Measurements from ENCODE around the gene DTNB. TPM values are rescaled to one million over a fixed set of nuclear protein-coding genes. Genes with fewer than 3 reads are reported as not detected.

DTNB gene
- total and polyA plus RNA-seq, 10 of the 15 experiments (the other 5 are each of a cell fraction or from before 2014, with no cell fraction given), result 4.5 to 30.6 (median 11.9) TPM

- TF ChIP-seq, protein P1, sequence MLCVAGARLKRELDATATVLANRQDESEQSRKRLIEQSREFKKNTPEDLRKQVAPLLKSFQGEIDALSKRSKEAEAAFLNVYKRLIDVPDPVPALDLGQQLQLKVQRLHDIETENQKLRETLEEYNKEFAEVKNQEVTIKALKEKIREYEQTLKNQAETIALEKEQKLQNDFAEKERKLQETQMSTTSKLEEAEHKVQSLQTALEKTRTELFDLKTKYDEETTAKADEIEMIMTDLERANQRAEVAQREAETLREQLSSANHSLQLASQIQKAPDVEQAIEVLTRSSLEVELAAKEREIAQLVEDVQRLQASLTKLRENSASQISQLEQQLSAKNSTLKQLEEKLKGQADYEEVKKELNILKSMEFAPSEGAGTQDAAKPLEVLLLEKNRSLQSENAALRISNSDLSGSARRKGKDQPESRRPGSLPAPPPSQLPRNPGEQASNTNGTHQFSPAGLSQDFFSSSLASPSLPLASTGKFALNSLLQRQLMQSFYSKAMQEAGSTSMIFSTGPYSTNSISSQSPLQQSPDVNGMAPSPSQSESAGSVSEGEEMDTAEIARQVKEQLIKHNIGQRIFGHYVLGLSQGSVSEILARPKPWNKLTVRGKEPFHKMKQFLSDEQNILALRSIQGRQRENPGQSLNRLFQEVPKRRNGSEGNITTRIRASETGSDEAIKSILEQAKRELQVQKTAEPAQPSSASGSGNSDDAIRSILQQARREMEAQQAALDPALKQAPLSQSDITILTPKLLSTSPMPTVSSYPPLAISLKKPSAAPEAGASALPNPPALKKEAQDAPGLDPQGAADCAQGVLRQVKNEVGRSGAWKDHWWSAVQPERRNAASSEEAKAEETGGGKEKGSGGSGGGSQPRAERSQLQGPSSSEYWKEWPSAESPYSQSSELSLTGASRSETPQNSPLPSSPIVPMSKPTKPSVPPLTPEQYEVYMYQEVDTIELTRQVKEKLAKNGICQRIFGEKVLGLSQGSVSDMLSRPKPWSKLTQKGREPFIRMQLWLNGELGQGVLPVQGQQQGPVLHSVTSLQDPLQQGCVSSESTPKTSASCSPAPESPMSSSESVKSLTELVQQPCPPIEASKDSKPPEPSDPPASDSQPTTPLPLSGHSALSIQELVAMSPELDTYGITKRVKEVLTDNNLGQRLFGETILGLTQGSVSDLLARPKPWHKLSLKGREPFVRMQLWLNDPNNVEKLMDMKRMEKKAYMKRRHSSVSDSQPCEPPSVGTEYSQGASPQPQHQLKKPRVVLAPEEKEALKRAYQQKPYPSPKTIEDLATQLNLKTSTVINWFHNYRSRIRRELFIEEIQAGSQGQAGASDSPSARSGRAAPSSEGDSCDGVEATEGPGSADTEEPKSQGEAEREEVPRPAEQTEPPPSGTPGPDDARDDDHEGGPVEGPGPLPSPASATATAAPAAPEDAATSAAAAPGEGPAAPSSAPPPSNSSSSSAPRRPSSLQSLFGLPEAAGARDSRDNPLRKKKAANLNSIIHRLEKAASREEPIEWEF (IDR thresholded peaks at IDR 0.05; ENCODE audit: insufficient replicate concordance, low read depth, low read length), result no peak
- TF ChIP-seq, protein P2, sequence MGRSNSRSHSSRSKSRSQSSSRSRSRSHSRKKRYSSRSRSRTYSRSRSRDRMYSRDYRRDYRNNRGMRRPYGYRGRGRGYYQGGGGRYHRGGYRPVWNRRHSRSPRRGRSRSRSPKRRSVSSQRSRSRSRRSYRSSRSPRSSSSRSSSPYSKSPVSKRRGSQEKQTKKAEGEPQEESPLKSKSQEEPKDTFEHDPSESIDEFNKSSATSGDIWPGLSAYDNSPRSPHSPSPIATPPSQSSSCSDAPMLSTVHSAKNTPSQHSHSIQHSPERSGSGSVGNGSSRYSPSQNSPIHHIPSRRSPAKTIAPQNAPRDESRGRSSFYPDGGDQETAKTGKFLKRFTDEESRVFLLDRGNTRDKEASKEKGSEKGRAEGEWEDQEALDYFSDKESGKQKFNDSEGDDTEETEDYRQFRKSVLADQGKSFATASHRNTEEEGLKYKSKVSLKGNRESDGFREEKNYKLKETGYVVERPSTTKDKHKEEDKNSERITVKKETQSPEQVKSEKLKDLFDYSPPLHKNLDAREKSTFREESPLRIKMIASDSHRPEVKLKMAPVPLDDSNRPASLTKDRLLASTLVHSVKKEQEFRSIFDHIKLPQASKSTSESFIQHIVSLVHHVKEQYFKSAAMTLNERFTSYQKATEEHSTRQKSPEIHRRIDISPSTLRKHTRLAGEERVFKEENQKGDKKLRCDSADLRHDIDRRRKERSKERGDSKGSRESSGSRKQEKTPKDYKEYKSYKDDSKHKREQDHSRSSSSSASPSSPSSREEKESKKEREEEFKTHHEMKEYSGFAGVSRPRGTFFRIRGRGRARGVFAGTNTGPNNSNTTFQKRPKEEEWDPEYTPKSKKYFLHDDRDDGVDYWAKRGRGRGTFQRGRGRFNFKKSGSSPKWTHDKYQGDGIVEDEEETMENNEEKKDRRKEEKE (IDR thresholded peaks at IDR 0.05), result no peak
- TF ChIP-seq HSF1 (IDR thresholded peaks at IDR 0.05; ENCODE audit: low read depth, low read length), result no peak
- TF ChIP-seq STAT3 (IDR thresholded peaks at IDR 0.05; ENCODE audit: low read depth, low read length), result no peak
- TF ChIP-seq CHD2 (IDR thresholded peaks at IDR 0.05; ENCODE audit: borderline replicate concordance, low read depth, low read length), result no peak
- no peak for TF ChIP-seq BRCA1 (IDR thresholded peaks at IDR 0.05; ENCODE audit: low read depth, low read length)
- no peak for TF ChIP-seq TCF7 (IDR thresholded peaks at IDR 0.05; ENCODE audit: borderline replicate concordance)
- peak; percentile 97 for TF ChIP-seq POLR2AphosphoS5 (IDR thresholded peaks at IDR 0.05; ENCODE audit: low read length)
- no peak; the same call in 1 of the 2 replicates for TF ChIP-seq FOXM1 (IDR thresholded peaks at IDR 0.05; ENCODE audit: low read depth, low read length)
- TF ChIP-seq, protein P3, sequence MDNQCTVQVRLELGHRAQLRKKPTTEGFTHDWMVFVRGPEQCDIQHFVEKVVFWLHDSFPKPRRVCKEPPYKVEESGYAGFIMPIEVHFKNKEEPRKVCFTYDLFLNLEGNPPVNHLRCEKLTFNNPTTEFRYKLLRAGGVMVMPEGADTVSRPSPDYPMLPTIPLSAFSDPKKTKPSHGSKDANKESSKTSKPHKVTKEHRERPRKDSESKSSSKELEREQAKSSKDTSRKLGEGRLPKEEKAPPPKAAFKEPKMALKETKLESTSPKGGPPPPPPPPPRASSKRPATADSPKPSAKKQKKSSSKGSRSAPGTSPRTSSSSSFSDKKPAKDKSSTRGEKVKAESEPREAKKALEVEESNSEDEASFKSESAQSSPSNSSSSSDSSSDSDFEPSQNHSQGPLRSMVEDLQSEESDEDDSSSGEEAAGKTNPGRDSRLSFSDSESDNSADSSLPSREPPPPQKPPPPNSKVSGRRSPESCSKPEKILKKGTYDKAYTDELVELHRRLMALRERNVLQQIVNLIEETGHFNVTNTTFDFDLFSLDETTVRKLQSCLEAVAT (IDR thresholded peaks at IDR 0.05), result no peak; the same call in 1 of the 2 replicates
- no peak for TF ChIP-seq CREM (IDR thresholded peaks at IDR 0.05; ENCODE audit: low read depth)
- no peak for TF ChIP-seq IRF3 (IDR thresholded peaks at IDR 0.05)
- TF ChIP-seq SRF (IDR thresholded peaks at IDR 0.05; ENCODE audit: low read depth in 2 of 2, low read length in 2 of 2), result no peak
- no peak for TF ChIP-seq JUNB (IDR thresholded peaks at IDR 0.05)
- TF ChIP-seq POLR2A (IDR thresholded peaks at IDR 0.05; ENCODE audit: low read depth, low read length), result peak; percentile 87
- no peak for TF ChIP-seq MTA3 (IDR thresholded peaks at IDR 0.05; ENCODE audit: borderline replicate concordance, low read length)
- no peak for TF ChIP-seq HDGF (IDR thresholded peaks at IDR 0.05)
- TF ChIP-seq ZNF384 (IDR thresholded peaks at IDR 0.05; ENCODE audit: borderline replicate concordance, low read depth, low read length), result no peak
Observed at GRCh38 chr2:25362049-25362433, 311.3 kb downstream of the DTNB start (continued).

Measured in GM12878 (cell line).